Measurements from ENCODE around the gene BNC2. TPM values are rescaled to one million over a fixed set of nuclear protein-coding genes. Genes with fewer than 3 reads are reported as not detected.

The BNC2 gene
- total and polyA plus RNA-seq, 2 of the 13 experiments (the other 11 are each of a cell fraction or from before 2014, with no cell fraction given), result not detected

- FAIRE-seq, result no peak
- H3K4me3 ChIP-seq (replicated peaks in 1 of 3; ENCODE audit: insufficient read depth in 1 of 3, low read depth in 2 of 3, low read length in 3 of 3), result no peak overlapping the region
- H2AFZ ChIP-seq (ENCODE audit: low read length), result no peak overlapping the region
- H3K9ac ChIP-seq (ENCODE audit: insufficient read depth, low read depth, low read length), result no peak overlapping the region
- H3K4me1 ChIP-seq (ENCODE audit: insufficient read depth, low read length), result no peaks in the 10 kb centered on the region
- intact Hi-C loops (cut with micrococcal nuclease; ENCODE audit: unreplicated experiment) (no loop called here), in situ Hi-C loops (cut with HindIII; ENCODE audit: extremely low pct_ligation_motif_present, low pct_unique_long_range_greater_than_20kb) (no loop called here)
- no peaks in the 10 kb centered on the region for H3K36me3 ChIP-seq (replicated peaks in 1 of 2; ENCODE audit: control insufficient read depth in 1 of 2, insufficient read depth in 2 of 2, low read length in 2 of 2)
- ChIA-PET POLR2A (no interaction called here), CTCF (ENCODE audit: low intra/inter-chr PET ratio, low total read pairs) (no interaction called here)
- no peaks in the 10 kb centered on the region for H4K20me1 ChIP-seq (ENCODE audit: insufficient read depth, low read length)
- no peak overlapping the region for H3K4me2 ChIP-seq (ENCODE audit: low read depth, low read length)
- H3K27me3 ChIP-seq (ENCODE audit: control insufficient read depth in 1 of 2, insufficient read depth in 2 of 2, low read length in 2 of 2), result no peaks in the 10 kb centered on the region
- no peak overlapping the region for H3K27ac ChIP-seq (ENCODE audit: extremely low read length, insufficient read depth, low read length)
- H3K9me3 ChIP-seq (ENCODE audit: low read length), result no peaks in the 10 kb centered on the region
- no peaks in the 10 kb centered on the region for H3K79me2 ChIP-seq (ENCODE audit: insufficient read depth, low read length)
- WGBS (ENCODE audit: low lambda C conversion rate), result 37% methylated on average over 5 of the region's 5 CpGs
- no peak for ATAC-seq
- DNase-seq (ENCODE audit: low spot score), result no peak
- BruUV-seq (replicated peaks), result no TSS peak
- no peak for TF ChIP-seq PLSCR1 (CRISPR knock-in tag; IDR thresholded peaks at IDR 0.05; ENCODE audit: borderline replicate concordance)
- no peak for TF ChIP-seq ETV6 (CRISPR knock-in tag; conservative IDR thresholded peaks at IDR 0.05)
- TF ChIP-seq ZNF512 (CRISPR knock-in tag; IDR thresholded peaks at IDR 0.05), result no peak
- no peak for TF ChIP-seq TBL1XR1 (IDR thresholded peaks at IDR 0.05; ENCODE audit: borderline replicate concordance, low read length, partially characterized antibody)
- TF ChIP-seq AHDC1 (CRISPR knock-in tag; IDR thresholded peaks at IDR 0.05; ENCODE audit: borderline replicate concordance), result no peak
- TF ChIP-seq PLRG1 (conservative IDR thresholded peaks at IDR 0.05), result no peak
- no peak for TF ChIP-seq PTBP1 (IDR thresholded peaks at IDR 0.05; ENCODE audit: low read depth, low read length, poor library complexity, severe bottlenecking)
- TF ChIP-seq, protein P1, sequence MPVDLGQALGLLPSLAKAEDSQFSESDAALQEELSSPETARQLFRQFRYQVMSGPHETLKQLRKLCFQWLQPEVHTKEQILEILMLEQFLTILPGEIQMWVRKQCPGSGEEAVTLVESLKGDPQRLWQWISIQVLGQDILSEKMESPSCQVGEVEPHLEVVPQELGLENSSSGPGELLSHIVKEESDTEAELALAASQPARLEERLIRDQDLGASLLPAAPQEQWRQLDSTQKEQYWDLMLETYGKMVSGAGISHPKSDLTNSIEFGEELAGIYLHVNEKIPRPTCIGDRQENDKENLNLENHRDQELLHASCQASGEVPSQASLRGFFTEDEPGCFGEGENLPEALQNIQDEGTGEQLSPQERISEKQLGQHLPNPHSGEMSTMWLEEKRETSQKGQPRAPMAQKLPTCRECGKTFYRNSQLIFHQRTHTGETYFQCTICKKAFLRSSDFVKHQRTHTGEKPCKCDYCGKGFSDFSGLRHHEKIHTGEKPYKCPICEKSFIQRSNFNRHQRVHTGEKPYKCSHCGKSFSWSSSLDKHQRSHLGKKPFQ (CRISPR knock-in tag; IDR thresholded peaks at IDR 0.05; ENCODE audit: insufficient replicate concordance), result no peak
- no peak for TF ChIP-seq SP4 (CRISPR knock-in tag; IDR thresholded peaks at IDR 0.05)
- no peak for TF ChIP-seq ELF1 (CRISPR knock-in tag; IDR thresholded peaks at IDR 0.05)
- no peak for TF ChIP-seq TSC22D2 (CRISPR knock-in tag; IDR thresholded peaks at IDR 0.05; ENCODE audit: borderline replicate concordance)
- TF ChIP-seq RBM22 (optimal IDR thresholded peaks at IDR 0.05; ENCODE audit: low read length), result no peak
- no peak for TF ChIP-seq ZNF17 (CRISPR knock-in tag; IDR thresholded peaks at IDR 0.05)
- TF ChIP-seq GRHL1 (CRISPR knock-in tag; conservative IDR thresholded peaks at IDR 0.05), result no peak
Observed at GRCh38 chr9:16591092-16591491, 279.4 kb downstream of the BNC2 start.
